SK-N-SH (cell line): ENCODE measurements around the gene B4GALNT4. TPM values are rescaled to one million over a fixed set of nuclear protein-coding genes. Genes with fewer than 3 reads are reported as not detected.

ENCODE experiments used
- CTCF ChIA-PET: fragments of 300-600, 350-600 bp; formaldehyde crosslinking; extraction: SDS; loops from one replicate; lab custom pipeline; 2021; lab: Yijun Ruan, JAX
- POLR2A ChIA-PET: fragments of 350-600 bp; sonication (Branson Sonifier 250); formaldehyde crosslinking; extraction: SDS; loops from one replicate; lab custom pipeline; 2020; ENCODE audit warnings: antibody characterized with exemption, inconsistent platforms; lab: Yijun Ruan, JAX
- DNase-seq: peaks from one replicate; pipeline ENCODE4 v3.0.0; 2012
- H2AFZ ChIP-seq: fragments of 200-600 bp; sonication (generic); 2 replicates; pipeline ENCODE4 v1.8.1; 2016; ENCODE audit warnings: antibody characterized with exemption, mild to moderate bottlenecking, low read depth
- H3F3A ChIP-seq: fragments of 200-600 bp; sonication (generic); replicated peaks from 2 replicates; pipeline ENCODE3; 2016; ENCODE audit warnings: antibody characterized with exemption, mild to moderate bottlenecking; ENCODE audit not compliant: insufficient read depth
- H3K27ac ChIP-seq, 2 experiments: fragments of 200-500 bp in 1 of 2; fragments of 200-600 bp in 1 of 2; sonication (Bioruptor generic) in 1 of 2; sonication (generic), shearing (Covaris generic) in 1 of 2; 2 replicates each; pipeline versions ENCODE4 v1.5.1 to v1.6.1; 2014 to 2016; ENCODE audit warnings: low read depth in 2 of 2, inconsistent platforms in 1 of 2, low read length in 1 of 2, mild to moderate bottlenecking in 1 of 2, mixed read lengths in 1 of 2
- H3K27me3 ChIP-seq: fragments of 200-600 bp; sonication (generic), shearing (Covaris generic); 2 replicates; pipeline ENCODE4 v1.6.1; 2016; ENCODE audit warnings: mixed run types; ENCODE audit not compliant: insufficient read depth
- H3K36me3 ChIP-seq, 2 experiments: fragments of 200-500 bp in 1 of 2; fragments of 200-600 bp in 1 of 2; sonication (Bioruptor generic) in 1 of 2; sonication (generic) in 1 of 2; replicated peaks in 1 of 2; 2 replicates each; pipeline versions ENCODE3 to v1.5.1; 2014 to 2016; ENCODE audit warnings: low read length in 1 of 2, mild to moderate bottlenecking in 1 of 2; ENCODE audit not compliant: insufficient read depth in 2 of 2, control insufficient read depth in 1 of 2
- H3K4me1 ChIP-seq, 2 experiments: fragments of 200-500 bp in 1 of 2; fragments of 200-600 bp in 1 of 2; sonication (Bioruptor generic) in 1 of 2; sonication (generic), shearing (Covaris generic) in 1 of 2; 2 replicates each; pipeline versions ENCODE4 v1.5.1 to v1.6.1; 2014 to 2016; ENCODE audit warnings: low read depth in 1 of 2, low read length in 1 of 2, mixed run types in 1 of 2; ENCODE audit not compliant: insufficient read depth in 2 of 2, control insufficient read depth in 1 of 2
- H3K4me2 ChIP-seq: fragments of 200-600 bp; sonication (generic), shearing (Covaris generic); 2 replicates; pipeline ENCODE4 v1.6.1; 2017; ENCODE audit warnings: mixed run types
- H3K4me3 ChIP-seq, 2 experiments: fragments of 200-500 bp in 1 of 2; fragments of 200-600 bp in 1 of 2; sonication (Bioruptor generic) in 1 of 2; sonication (generic), shearing (Covaris generic) in 1 of 2; 2 replicates each; pipeline versions ENCODE4 v1.5.1 to v1.8.1; 2014 to 2016; ENCODE audit warnings: low read depth in 2 of 2, inconsistent platforms in 1 of 2, low read length in 1 of 2, mild to moderate bottlenecking in 1 of 2, mixed read lengths in 1 of 2, moderate library complexity in 1 of 2
- H3K79me2 ChIP-seq: fragments of 200-600 bp; sonication (generic); 2 replicates; pipeline ENCODE4 v1.8.1; 2017; ENCODE audit warnings: mild to moderate bottlenecking; ENCODE audit not compliant: insufficient read depth
- H3K9ac ChIP-seq: fragments of 200-600 bp; sonication (generic); 2 replicates; pipeline ENCODE4 v1.6.1; 2017; ENCODE audit warnings: mixed run types
- H3K9me2 ChIP-seq: fragments of 200-600 bp; sonication (generic); 2 replicates; pipeline ENCODE4 v1.6.1; 2017; ENCODE audit warnings: mixed run types
- H3K9me3 ChIP-seq: fragments of 200-600 bp; sonication (generic); 2 replicates; pipeline ENCODE4 v1.6.1; 2017; ENCODE audit warnings: mixed run types, mild to moderate bottlenecking, moderate library complexity
- H4K20me1 ChIP-seq: fragments of 200-600 bp; sonication (generic); 2 replicates; pipeline ENCODE4 v1.6.1; 2017; ENCODE audit warnings: mild to moderate bottlenecking, mixed run types; ENCODE audit not compliant: insufficient read depth
- CTCF ChIP-seq: fragments of 200-600 bp; sonication (generic); IDR thresholded peaks from 2 replicates; pipeline ENCODE4 v1.6.1; 2017; ENCODE audit warnings: antibody characterized with exemption, mild to moderate bottlenecking, moderate library complexity
- ELF1 ChIP-seq: IDR thresholded peaks from 2 replicates; pipeline ENCODE4 v1.4.0; 2012
- EP300 ChIP-seq, 2 experiments: IDR thresholded peaks; 2 replicates each; pipeline versions ENCODE4 v1.4.0 to v1.6.1; 2012; ENCODE audit warnings: borderline replicate concordance in 1 of 2, low read depth in 1 of 2, low read length in 1 of 2
- FOSL2 ChIP-seq: IDR thresholded peaks from 2 replicates; pipeline ENCODE4 v1.4.0; 2012; ENCODE audit warnings: low read depth, mild to moderate bottlenecking, moderate library complexity, borderline replicate concordance
- FOXJ3 ChIP-seq: sonication (generic); formaldehyde crosslinking; IDR thresholded peaks from 2 replicates; pipeline ENCODE4 v1.5.1; 2020; ENCODE audit warnings: mild to moderate bottlenecking, missing genetic modification reagents
- GABPA ChIP-seq: IDR thresholded peaks from 2 replicates; pipeline ENCODE4 v1.4.0; 2012; ENCODE audit warnings: low read depth, mild to moderate bottlenecking
- MXI1 ChIP-seq: IDR thresholded peaks from 2 replicates; pipeline ENCODE4 v1.6.1; 2012; ENCODE audit warnings: mild to moderate bottlenecking, low read depth, low read length, improper control_type of control experiment
- PBX3 ChIP-seq: IDR thresholded peaks from 2 replicates; pipeline ENCODE4; 2012
- RAD21 ChIP-seq: IDR thresholded peaks from 2 replicates; pipeline ENCODE4 v1.6.1; 2012; ENCODE audit warnings: mild to moderate bottlenecking, low read length
- RCOR1 ChIP-seq: fragments of 150-350 bp; IDR thresholded peaks from 2 replicates; pipeline ENCODE4 v1.6.1; 2017; ENCODE audit warnings: antibody characterized with exemption, low read length
- SMC3 ChIP-seq: IDR thresholded peaks from 2 replicates; pipeline ENCODE4 v1.6.1; 2012; ENCODE audit warnings: low read depth, low read length, improper control_type of control experiment
- TAF1 ChIP-seq: IDR thresholded peaks from 2 replicates; pipeline ENCODE4 v1.6.1; 2012; ENCODE audit warnings: low read depth, mild to moderate bottlenecking, low read length, moderate library complexity, borderline replicate concordance
- USF1 ChIP-seq: IDR thresholded peaks from 2 replicates; pipeline ENCODE4 v1.4.0; 2012; ENCODE audit warnings: low read depth, borderline replicate concordance
- USF2 ChIP-seq: fragments of 150-350 bp; IDR thresholded peaks from 2 replicates; pipeline ENCODE4 v1.6.1; 2017; ENCODE audit warnings: antibody characterized with exemption, low read length, low read depth, borderline replicate concordance
- WGBS: methylation state at CpG from one replicate; pipeline ENCODE4 v1.1.6; 2017; ENCODE audit warnings: low lambda C conversion rate; 5-methylcytosine and 5-hydroxymethylcytosine counted together
- polyA plus RNA-seq, 3 experiments: library from polyadenylated mRNA; depleted of rRNA; stranded (reverse); fragments of >200 nt; gene quantifications; 2 replicates each; pipeline ENCODE4 v1.2.3, GENCODE V29; 2012

The B4GALNT4 gene
- polyA plus RNA-seq, 1 of the 3 experiments (the other 2 are of a cell fraction), result 66.7 TPM

GRCh38 chr11:358129-358800 lies 11.0 kb upstream of the B4GALNT4 start:
- H3K4me2 ChIP-seq, result no peak overlapping the region
- ChIA-PET POLR2A (interaction anchor here (0.7 kb wide), 1 partner anchor 303 kb away, joined by 4 read pairs; no protein-coding TSS in a partner anchor), CTCF (interaction anchor here (0.5 to 1.4 kb wide), 3 partner anchors 10 to 39 kb away, joined by 3 to 4 read pairs (median 4); no protein-coding TSS in a partner anchor)
- TF ChIP-seq USF1, result no peak
- peaks cover 7% of the 10 kb centered on the region in 2 experiments; a peak in 3 of 4 replicates for H3K4me1 ChIP-seq
- H3K9me3 ChIP-seq, result no peaks in the 10 kb centered on the region
- H4K20me1 ChIP-seq, result no peaks in the 10 kb centered on the region
- H3K27ac ChIP-seq, result no peak overlapping the region
- no peaks in the 10 kb centered on the region for H3K9me2 ChIP-seq
- no peak for DNase-seq
- H3K4me3 ChIP-seq, result no peak overlapping the region
- H2AFZ ChIP-seq, result no peak overlapping the region
- H3K36me3 ChIP-seq, result no peaks in the 10 kb centered on the region
- H3K79me2 ChIP-seq, result no peaks in the 10 kb centered on the region
- peaks cover 9% of the 10 kb centered on the region for H3F3A ChIP-seq
- no peak overlapping the region for H3K9ac ChIP-seq
- WGBS, result 58% methylated on average over 21 of the region's 34 CpGs
- H3K27me3 ChIP-seq, result no peaks in the 10 kb centered on the region

GRCh38 chr11:359181-359714 lies 10.1 kb upstream of the B4GALNT4 start:
- H3K4me3 ChIP-seq, result no peak overlapping the region
- H3K27me3 ChIP-seq, result no peaks in the 10 kb centered on the region
- CTCF ChIA-PET, result interaction anchor here (0.6 to 1.4 kb wide), 3 partner anchors 8 to 38 kb away, joined by 3 to 4 read pairs (median 3); no protein-coding TSS in a partner anchor
- H3K4me1 ChIP-seq, result peaks cover 7 to 9% of the 10 kb centered on the region in 2 experiments; a peak in 3 of 4 replicates
- H2AFZ ChIP-seq, result no peak overlapping the region
- H3K36me3 ChIP-seq, result no peaks in the 10 kb centered on the region
- H3K79me2 ChIP-seq, result no peaks in the 10 kb centered on the region
- H3K27ac ChIP-seq, result no peak overlapping the region
- H3K9me2 ChIP-seq, result no peaks in the 10 kb centered on the region
- 29% methylated on average over 3 of the region's 5 CpGs for WGBS
- no peaks in the 10 kb centered on the region for H3K9me3 ChIP-seq
- no peak overlapping the region for H3K9ac ChIP-seq
- POLR2A ChIA-PET, result interaction anchor here (0.7 kb wide), 1 partner anchor 302 kb away, joined by 4 read pairs; no protein-coding TSS in a partner anchor
- DNase-seq, result no peak
- no peak for TF ChIP-seq TAF1
- TF ChIP-seq FOXJ3, result no peak
- TF ChIP-seq EP300 (IDR thresholded peaks at IDR 0.05; ENCODE audit: borderline replicate concordance in 1 of 2, low read depth in 1 of 2, low read length in 1 of 2), result no peak
- no peak for TF ChIP-seq ELF1
- no peak for TF ChIP-seq PBX3
- TF ChIP-seq CTCF, result no peak
- TF ChIP-seq SMC3, result no peak
- TF ChIP-seq RAD21, result no peak
- no peak for TF ChIP-seq GABPA
- TF ChIP-seq USF2, result no peak
- TF ChIP-seq RCOR1, result no peak
- TF ChIP-seq MXI1, result no peak
- no peak for TF ChIP-seq FOSL2
- no peaks in the 10 kb centered on the region for H4K20me1 ChIP-seq
- peaks cover 9% of the 10 kb centered on the region for H3F3A ChIP-seq
- H3K4me2 ChIP-seq, result no peak overlapping the region
